Measurements from ENCODE around the gene AOX1.

AOX1 gene

GRCh38 chr2:200695191-200695590, 109.4 kb downstream of the AOX1 start:
- TF ChIP-seq CTCF (IDR thresholded peaks at IDR 0.05; ENCODE audit: low read length) (no peak), EZH2 (IDR thresholded peaks at IDR 0.05; ENCODE audit: borderline replicate concordance, low read length) (no peak)
- no peaks in the 10 kb centered on the region for H3K79me2 ChIP-seq (ENCODE audit: insufficient read depth, low read length)
- no peaks in the 10 kb centered on the region for H4K20me1 ChIP-seq (ENCODE audit: insufficient read depth, low read length)
- H3K4me3 ChIP-seq (ENCODE audit: low read depth, low read length, poor library complexity, severe bottlenecking): peak overlapping the region; percentile 64
- peaks cover 11% of the 10 kb centered on the region for H3F3A ChIP-seq (ENCODE audit: insufficient read depth, low read length)
- no peaks in the 10 kb centered on the region for H3K9me2 ChIP-seq (ENCODE audit: low read depth, low read length)
- peak overlapping the region; percentile 92 for H3K4me2 ChIP-seq (ENCODE audit: low read length)
- peak overlapping the region; percentile 98 for H3K9ac ChIP-seq (ENCODE audit: low read length)
- peaks cover 72% of the 10 kb centered on the region for H3K4me1 ChIP-seq (ENCODE audit: insufficient read depth, low read length, severe bottlenecking)
- H3K9me3 ChIP-seq (ENCODE audit: low read length): no peaks in the 10 kb centered on the region
- no peak overlapping the region for H2AFZ ChIP-seq (ENCODE audit: low read length)
- H3K27ac ChIP-seq (ENCODE audit: low read depth, low read length, poor library complexity, severe bottlenecking): peak overlapping the region; percentile 100
- H3K27me3 ChIP-seq (ENCODE audit: insufficient read depth, low read length): no peaks in the 10 kb centered on the region
- H3K36me3 ChIP-seq (ENCODE audit: insufficient read depth, low read length): no peaks in the 10 kb centered on the region

- no peaks in the 10 kb centered on the region for H3K27me3 ChIP-seq (ENCODE audit: insufficient read depth, low read length)
- H3F3A ChIP-seq (ENCODE audit: insufficient read depth, low read length): peaks cover 11% of the 10 kb centered on the region
- H3K27ac ChIP-seq (ENCODE audit: low read depth, low read length, poor library complexity, severe bottlenecking): peak overlapping the region; percentile 100
- peaks cover 76% of the 10 kb centered on the region for H3K4me1 ChIP-seq (ENCODE audit: insufficient read depth, low read length, severe bottlenecking)
- H3K79me2 ChIP-seq (ENCODE audit: insufficient read depth, low read length): no peaks in the 10 kb centered on the region
- no peaks in the 10 kb centered on the region for H3K9me3 ChIP-seq (ENCODE audit: low read length)
- no peak overlapping the region for H2AFZ ChIP-seq (ENCODE audit: low read length)
- peak overlapping the region; percentile 98 for H3K9ac ChIP-seq (ENCODE audit: low read length)
- no peaks in the 10 kb centered on the region for H3K9me2 ChIP-seq (ENCODE audit: low read depth, low read length)
- H3K36me3 ChIP-seq (ENCODE audit: insufficient read depth, low read length): no peaks in the 10 kb centered on the region
- peak overlapping the region; percentile 92 for H3K4me2 ChIP-seq (ENCODE audit: low read length)
- no peak for TF ChIP-seq EZH2 (IDR thresholded peaks at IDR 0.05; ENCODE audit: borderline replicate concordance, low read length)
- TF ChIP-seq CTCF (IDR thresholded peaks at IDR 0.05; ENCODE audit: low read length): no peak
- peak overlapping the region; percentile 64 for H3K4me3 ChIP-seq (ENCODE audit: low read depth, low read length, poor library complexity, severe bottlenecking)
- no peaks in the 10 kb centered on the region for H4K20me1 ChIP-seq (ENCODE audit: insufficient read depth, low read length)
Observed at GRCh38 chr2:200695601-200696000, 109.8 kb downstream of the AOX1 start.

GRCh38 chr2:200698217-200698616, 112.4 kb downstream of the AOX1 start:
- H3K27ac ChIP-seq (ENCODE audit: low read depth, low read length, poor library complexity, severe bottlenecking): peak overlapping the region; percentile 100
- H3K79me2 ChIP-seq (ENCODE audit: insufficient read depth, low read length): no peaks in the 10 kb centered on the region
- H3K9me2 ChIP-seq (ENCODE audit: low read depth, low read length): no peaks in the 10 kb centered on the region
- peak overlapping the region; percentile 70 for H3K4me2 ChIP-seq (ENCODE audit: low read length)
- peak overlapping the region; percentile 98 for H3K9ac ChIP-seq (ENCODE audit: low read length)
- no peak overlapping the region for H2AFZ ChIP-seq (ENCODE audit: low read length)
- peak overlapping the region; percentile 64 for H3K4me3 ChIP-seq (ENCODE audit: low read depth, low read length, poor library complexity, severe bottlenecking)
- H3K36me3 ChIP-seq (ENCODE audit: insufficient read depth, low read length): no peaks in the 10 kb centered on the region
- H4K20me1 ChIP-seq (ENCODE audit: insufficient read depth, low read length): no peaks in the 10 kb centered on the region
- peaks cover 100% of the 10 kb centered on the region for H3K4me1 ChIP-seq (ENCODE audit: insufficient read depth, low read length, severe bottlenecking)
- TF ChIP-seq EZH2 (IDR thresholded peaks at IDR 0.05; ENCODE audit: borderline replicate concordance, low read length): no peak
- TF ChIP-seq CTCF (IDR thresholded peaks at IDR 0.05; ENCODE audit: low read length): no peak
- H3K9me3 ChIP-seq (ENCODE audit: low read length): no peaks in the 10 kb centered on the region
- peaks cover 11% of the 10 kb centered on the region for H3F3A ChIP-seq (ENCODE audit: insufficient read depth, low read length)
- H3K27me3 ChIP-seq (ENCODE audit: insufficient read depth, low read length): no peaks in the 10 kb centered on the region

Data from OCI-LY1 (cell line).